B cell (primary cell): ENCODE data around the gene CLDN20.

ENCODE experiments used
- EZH2 ChIP-seq: IDR thresholded peaks from 2 replicates; pipeline ENCODE4 v1.6.1; 2012; ENCODE audit warnings: borderline replicate concordance, low read depth, mild to moderate bottlenecking, moderate library complexity, low read length; ENCODE audit not compliant: insufficient read depth, poor library complexity, severe bottlenecking
- TF ChIP-seq, protein P1 (sequence below): fragments of 200-600 bp; IDR thresholded peaks from one replicate; pipeline ENCODE4 v1.8.0; 2022; ENCODE audit warnings: antibody characterized with exemption, mild to moderate bottlenecking

DNA sequence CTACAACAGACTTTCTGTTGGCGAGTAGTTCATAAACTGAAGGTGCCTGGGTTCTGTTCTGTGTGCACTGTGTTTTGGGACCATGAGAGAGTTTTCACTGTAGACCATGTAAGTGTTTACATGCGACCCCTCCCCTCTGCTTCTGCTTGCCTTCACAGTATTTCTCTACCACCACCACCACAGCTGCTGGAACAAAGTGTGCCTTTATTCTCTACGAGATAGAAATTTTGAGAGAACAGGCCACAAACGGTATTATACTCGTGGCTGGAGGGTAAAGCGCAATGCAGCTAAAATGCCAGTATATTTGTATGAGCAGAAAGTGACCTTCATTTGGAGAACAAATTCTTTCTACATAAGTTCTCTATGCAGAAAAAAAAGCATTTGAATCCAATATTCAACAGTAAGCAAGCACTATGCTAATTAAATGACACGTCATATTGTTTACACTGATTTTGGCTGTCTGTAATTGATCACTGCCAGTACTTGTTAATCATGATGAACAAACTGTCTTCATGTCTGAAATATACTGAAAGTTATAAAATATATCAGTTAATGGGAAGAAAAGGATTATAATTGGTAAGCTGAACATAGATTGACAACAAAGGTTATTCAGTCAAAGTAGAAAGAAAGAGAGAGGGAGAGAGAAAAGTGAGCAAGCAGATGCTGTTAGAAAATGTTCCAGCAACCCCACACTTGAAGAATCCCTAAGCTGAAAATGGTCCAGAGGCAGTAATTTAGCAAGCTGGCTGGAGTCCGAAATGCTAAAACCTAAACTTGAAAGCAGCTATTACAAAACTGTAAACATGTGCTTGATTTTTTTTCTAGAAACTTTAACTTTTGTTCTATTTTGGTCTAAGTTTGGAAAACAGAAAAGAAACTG, 8.8 kb downstream of the CLDN20 start:
- TF ChIP-seq, protein P1, sequence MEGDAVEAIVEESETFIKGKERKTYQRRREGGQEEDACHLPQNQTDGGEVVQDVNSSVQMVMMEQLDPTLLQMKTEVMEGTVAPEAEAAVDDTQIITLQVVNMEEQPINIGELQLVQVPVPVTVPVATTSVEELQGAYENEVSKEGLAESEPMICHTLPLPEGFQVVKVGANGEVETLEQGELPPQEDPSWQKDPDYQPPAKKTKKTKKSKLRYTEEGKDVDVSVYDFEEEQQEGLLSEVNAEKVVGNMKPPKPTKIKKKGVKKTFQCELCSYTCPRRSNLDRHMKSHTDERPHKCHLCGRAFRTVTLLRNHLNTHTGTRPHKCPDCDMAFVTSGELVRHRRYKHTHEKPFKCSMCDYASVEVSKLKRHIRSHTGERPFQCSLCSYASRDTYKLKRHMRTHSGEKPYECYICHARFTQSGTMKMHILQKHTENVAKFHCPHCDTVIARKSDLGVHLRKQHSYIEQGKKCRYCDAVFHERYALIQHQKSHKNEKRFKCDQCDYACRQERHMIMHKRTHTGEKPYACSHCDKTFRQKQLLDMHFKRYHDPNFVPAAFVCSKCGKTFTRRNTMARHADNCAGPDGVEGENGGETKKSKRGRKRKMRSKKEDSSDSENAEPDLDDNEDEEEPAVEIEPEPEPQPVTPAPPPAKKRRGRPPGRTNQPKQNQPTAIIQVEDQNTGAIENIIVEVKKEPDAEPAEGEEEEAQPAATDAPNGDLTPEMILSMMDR = no peak
- no peak for TF ChIP-seq EZH2
